ENCODE data around the gene MYNN.
"Not testable (repeated sequence)": the region's sequence is repeated elsewhere in the genome, so short reads cannot be mapped to it uniquely, and the experiment has no call there.

Gene MYNN

DNA sequence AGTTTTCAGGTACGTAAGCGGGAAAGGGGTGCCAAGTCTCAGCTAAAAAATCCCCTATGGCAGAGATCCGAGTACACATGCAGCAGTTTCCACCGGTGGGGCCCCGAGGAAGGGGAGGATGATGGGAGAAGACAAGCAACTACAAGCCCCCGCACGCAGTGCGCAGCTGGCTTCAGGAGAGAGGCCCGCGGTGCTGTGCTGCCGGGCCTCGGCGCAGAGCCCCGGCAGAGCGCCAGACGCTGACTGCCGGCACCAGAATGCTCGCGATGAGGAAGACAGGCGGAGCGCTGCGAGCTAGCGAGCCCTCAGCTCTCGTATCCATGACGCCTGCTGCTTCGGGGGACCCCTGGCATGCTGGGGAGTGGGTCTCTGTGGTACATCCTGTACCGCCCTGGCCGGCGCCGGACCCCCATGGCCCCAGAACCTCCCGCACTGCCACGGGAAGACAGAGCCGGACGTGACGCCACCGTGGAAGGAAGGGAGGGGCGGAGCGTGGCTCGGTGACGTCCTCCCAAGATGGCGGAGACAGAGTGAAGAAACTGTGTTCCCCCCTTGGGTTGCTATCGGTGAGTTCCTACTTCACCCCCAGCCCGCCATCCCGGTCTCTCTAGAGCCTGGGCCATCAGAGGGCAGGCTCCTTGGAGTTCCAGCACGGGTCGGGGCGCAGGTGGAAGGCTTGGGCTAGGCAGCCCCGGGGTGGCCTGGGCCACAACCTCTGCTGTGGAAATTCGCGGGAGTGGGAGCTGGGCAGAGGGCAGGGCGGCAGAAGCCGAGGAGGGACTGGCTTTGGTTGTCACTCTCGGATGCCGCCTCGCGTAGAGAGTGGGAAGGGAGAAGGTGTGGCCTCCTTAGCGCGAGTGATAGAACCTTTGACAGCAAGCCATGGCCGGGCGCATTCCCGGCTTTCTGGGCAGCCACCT lies at the start of gene MYNN:
TSS of gene MYNN (plus strand) at position 500 of the 920 bp plus-strand sequence. CDS start 900 bp downstream, outside the sequence.
- DNase-seq (ENCODE audit: insufficient read length, low spot score): no peak
- TF ChIP-seq, protein P1, sequence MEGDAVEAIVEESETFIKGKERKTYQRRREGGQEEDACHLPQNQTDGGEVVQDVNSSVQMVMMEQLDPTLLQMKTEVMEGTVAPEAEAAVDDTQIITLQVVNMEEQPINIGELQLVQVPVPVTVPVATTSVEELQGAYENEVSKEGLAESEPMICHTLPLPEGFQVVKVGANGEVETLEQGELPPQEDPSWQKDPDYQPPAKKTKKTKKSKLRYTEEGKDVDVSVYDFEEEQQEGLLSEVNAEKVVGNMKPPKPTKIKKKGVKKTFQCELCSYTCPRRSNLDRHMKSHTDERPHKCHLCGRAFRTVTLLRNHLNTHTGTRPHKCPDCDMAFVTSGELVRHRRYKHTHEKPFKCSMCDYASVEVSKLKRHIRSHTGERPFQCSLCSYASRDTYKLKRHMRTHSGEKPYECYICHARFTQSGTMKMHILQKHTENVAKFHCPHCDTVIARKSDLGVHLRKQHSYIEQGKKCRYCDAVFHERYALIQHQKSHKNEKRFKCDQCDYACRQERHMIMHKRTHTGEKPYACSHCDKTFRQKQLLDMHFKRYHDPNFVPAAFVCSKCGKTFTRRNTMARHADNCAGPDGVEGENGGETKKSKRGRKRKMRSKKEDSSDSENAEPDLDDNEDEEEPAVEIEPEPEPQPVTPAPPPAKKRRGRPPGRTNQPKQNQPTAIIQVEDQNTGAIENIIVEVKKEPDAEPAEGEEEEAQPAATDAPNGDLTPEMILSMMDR (IDR thresholded peaks at IDR 0.05; ENCODE audit: insufficient read depth, missing control alignments): no peak
- FAIRE-seq: peak; percentile 48

DNA sequence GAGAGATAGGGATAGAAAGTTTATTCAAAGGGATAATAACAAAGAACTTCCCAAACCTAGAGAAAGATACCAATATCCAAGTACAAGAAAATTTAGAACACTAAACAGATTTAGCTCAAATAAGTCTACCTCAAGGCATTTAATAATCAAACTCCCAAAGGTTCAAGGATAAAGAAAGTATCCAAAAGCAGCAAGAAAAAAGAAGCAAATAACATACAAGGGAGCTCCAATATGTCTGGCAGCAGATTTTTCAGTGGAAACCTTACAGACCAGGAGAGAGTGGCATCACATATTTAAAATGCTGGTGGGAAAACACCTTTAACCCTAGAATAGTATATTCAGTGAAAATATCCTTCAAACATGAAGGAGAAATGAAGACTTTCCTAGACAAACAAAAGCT lies 41.3 kb upstream of the MYNN start:
- not testable (repeated sequence) for DNase-seq (ENCODE audit: insufficient read length, low spot score); FAIRE-seq

DNA sequence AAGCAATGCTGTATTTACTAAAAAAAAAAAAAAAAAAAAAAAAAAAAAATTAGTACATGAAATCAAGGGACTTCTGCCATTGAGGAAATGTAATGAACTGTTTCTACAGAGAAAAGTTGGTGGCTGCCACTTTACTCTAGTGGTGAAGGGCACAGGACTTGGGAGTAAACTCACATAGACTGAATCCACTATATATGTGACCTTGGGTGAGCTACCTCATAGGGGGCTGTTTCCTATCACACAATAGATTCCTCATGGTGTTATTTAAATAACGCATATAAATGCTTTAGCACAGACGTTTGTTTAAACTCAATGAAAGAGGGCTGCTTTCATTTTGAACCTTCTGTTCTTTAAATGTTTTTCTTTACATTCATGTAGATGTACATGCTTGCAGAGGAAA lies 34.1 kb upstream of the MYNN start:
- FAIRE-seq (no peak), DNase-seq (ENCODE audit: insufficient read length, low spot score) (no peak)

DNA sequence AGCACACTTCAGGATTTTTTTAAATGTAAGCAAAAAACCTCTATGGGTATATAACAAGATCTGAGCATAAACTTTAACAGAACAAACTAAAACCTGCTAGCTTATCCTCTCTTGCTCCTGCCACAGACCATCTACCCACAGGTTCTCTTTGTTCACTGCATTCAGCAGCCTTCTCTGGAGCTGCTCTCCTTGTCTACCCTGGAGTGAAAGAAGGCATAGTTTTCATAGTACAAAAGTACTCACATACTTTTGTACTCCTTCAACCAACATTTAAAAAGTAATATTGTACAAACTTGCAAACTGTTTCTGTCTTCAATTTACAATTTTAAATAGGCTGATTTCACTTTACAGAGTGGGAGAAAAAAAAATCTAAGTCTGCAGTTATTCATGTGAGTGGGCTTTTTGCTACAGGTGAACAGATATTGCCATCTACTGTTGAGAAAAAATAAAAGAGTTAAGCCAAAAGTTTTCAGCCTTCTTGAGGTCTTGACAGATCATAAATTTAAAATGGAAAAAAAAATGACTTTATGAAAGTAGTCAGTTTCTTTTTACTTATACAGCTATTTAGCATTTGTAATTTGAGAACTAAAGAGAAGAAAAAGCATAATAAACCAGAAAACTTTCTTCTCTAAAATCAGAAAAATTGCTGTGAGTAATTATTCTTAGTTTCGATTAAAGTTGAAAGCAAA lies 28.7 kb upstream of the MYNN start:
- DNase-seq (ENCODE audit: insufficient read length, low spot score) (no peak), FAIRE-seq (no peak)
- TF ChIP-seq, protein P1 (IDR thresholded peaks at IDR 0.05; ENCODE audit: insufficient read depth, missing control alignments): peak; percentile 33

More for the DNA sequence above, 34.1 kb upstream of the MYNN start:
- TF ChIP-seq, protein P1 (IDR thresholded peaks at IDR 0.05; ENCODE audit: insufficient read depth, missing control alignments): no peak

DNA sequence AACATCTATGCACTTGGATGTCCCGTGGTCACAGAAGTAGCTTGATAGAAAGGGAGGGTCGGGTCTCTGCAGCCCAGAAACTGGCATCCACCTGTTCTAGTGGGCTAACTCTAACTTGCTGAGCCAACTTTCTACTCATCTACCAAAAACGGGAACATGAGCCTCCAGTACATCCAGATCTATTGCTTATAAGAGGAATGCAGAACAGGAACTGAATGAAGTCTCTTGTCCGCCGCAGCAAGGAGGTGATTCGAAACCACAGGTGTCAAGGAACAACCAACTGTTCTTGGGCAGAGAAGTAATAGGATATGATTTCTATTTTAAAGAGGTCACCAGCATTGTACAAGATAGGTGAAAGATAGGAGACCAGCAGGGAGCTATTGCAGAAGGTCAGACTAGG lies 26.3 kb upstream of the MYNN start:
- TF ChIP-seq, protein P1 (IDR thresholded peaks at IDR 0.05; ENCODE audit: insufficient read depth, missing control alignments): no peak
- DNase-seq (ENCODE audit: insufficient read length, low spot score): no peak
- no peak for FAIRE-seq

DNA sequence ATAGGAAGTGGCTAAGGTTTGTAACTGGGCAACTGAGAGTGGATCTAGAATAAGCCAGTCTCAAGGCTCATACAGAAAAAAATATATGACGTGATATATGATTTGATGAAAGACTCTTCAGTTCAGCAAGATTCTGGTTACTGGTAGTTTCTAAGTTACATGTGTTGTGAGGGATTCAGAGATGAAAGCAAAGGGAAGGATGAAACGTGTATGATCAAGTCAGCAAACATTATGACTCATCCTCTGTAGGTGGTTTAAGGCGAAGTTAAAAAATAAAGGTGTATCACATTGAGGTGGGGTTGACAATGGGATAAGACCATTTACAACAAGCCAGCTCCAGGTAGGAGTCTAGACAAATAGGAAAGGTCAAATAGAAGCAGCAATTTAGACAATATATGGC lies 24.5 kb upstream of the MYNN start:
- DNase-seq (ENCODE audit: insufficient read length, low spot score): no peak

DNA sequence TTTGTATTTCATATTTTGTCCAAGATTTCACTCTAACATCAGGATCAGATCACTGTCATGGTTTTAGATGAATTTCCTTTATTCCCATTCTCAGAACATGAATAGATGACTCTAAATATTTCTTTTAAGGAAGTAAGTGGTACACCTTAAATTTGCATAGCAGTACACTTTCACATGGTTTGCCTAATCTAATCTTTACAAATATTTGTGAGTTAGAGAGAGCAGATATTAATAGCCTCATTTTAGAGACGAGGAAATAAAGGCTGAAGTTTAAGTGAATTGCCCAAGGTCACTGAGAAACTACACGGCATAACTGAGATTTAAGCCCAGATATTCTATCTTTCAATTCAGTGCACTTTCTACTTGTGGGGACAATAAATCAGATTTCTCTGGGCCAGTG lies 22.5 kb upstream of the MYNN start:
- DNase-seq (ENCODE audit: insufficient read length, low spot score): no peak
- no peak for FAIRE-seq
- TF ChIP-seq, protein P1 (IDR thresholded peaks at IDR 0.05; ENCODE audit: insufficient read depth, missing control alignments): no peak

More for the DNA sequence above, 24.5 kb upstream of the MYNN start:
- no peak for FAIRE-seq
- TF ChIP-seq, protein P1 (IDR thresholded peaks at IDR 0.05; ENCODE audit: insufficient read depth, missing control alignments): no peak
